ENCODE measurements around the gene MSH5.
"Not testable (repeated sequence)": the region's sequence is repeated elsewhere in the genome, so short reads cannot be mapped to it uniquely, and the experiment has no call there.

Gene MSH5

GRCh38 chr6:31777667-31778050, 37.9 kb downstream of the MSH5 start:
- no peak for DNase-seq (ENCODE audit: low read depth in 1 of 2, low spot score in 1 of 2)

- DNase-seq (ENCODE audit: low read depth in 1 of 2, low spot score in 1 of 2) = no peak
These were observed 38.4 kb downstream of the MSH5 start for GRCh38 chr6:31778193-31778592.

GRCh38 chr6:31778999-31779885, 39.4 kb downstream of the MSH5 start:
- no peak for DNase-seq (ENCODE audit: low read depth in 1 of 2, low spot score in 1 of 2)

- no peak for DNase-seq (ENCODE audit: low read depth in 1 of 2, low spot score in 1 of 2)
These were observed 40.1 kb downstream of the MSH5 start for GRCh38 chr6:31779908-31780307.

- no peak for DNase-seq (ENCODE audit: low read depth in 1 of 2, low spot score in 1 of 2)
These were observed 40.9 kb downstream of the MSH5 start for GRCh38 chr6:31780507-31781243.

GRCh38 chr6:31781244-31782125, 41.7 kb downstream of the MSH5 start:
- DNase-seq (ENCODE audit: low read depth in 1 of 2, low spot score in 1 of 2) = no peak

GRCh38 chr6:31782126-31782855, 42.5 kb downstream of the MSH5 start:
- no peak for DNase-seq (ENCODE audit: low read depth in 1 of 2, low spot score in 1 of 2)

GRCh38 chr6:31784098-31784925, 44.5 kb downstream of the MSH5 start:
- no peak for DNase-seq (ENCODE audit: low read depth in 1 of 2, low spot score in 1 of 2)

GRCh38 chr6:31785475-31785874, 45.7 kb downstream of the MSH5 start:
- DNase-seq (ENCODE audit: low read depth in 1 of 2, low spot score in 1 of 2) = no peak

- DNase-seq (ENCODE audit: low read depth in 1 of 2, low spot score in 1 of 2) = no peak
These were observed 51.7 kb downstream of the MSH5 start for GRCh38 chr6:31791324-31792089.

GRCh38 chr6:31792090-31792374, 52.2 kb downstream of the MSH5 start:
- no peak for DNase-seq (ENCODE audit: low read depth in 1 of 2, low spot score in 1 of 2)

GRCh38 chr6:31792761-31793171, 53.0 kb downstream of the MSH5 start:
- no peak for DNase-seq (ENCODE audit: low read depth in 1 of 2, low spot score in 1 of 2)

GRCh38 chr6:31793927-31794245, 54.1 kb downstream of the MSH5 start:
- DNase-seq (ENCODE audit: low read depth in 1 of 2, low spot score in 1 of 2) = not testable (repeated sequence)

- no peak for DNase-seq (ENCODE audit: low read depth in 1 of 2, low spot score in 1 of 2)
These were observed 54.6 kb downstream of the MSH5 start for GRCh38 chr6:31794294-31794865.

- no peak for DNase-seq (ENCODE audit: low read depth in 1 of 2, low spot score in 1 of 2)
These were observed 55.2 kb downstream of the MSH5 start for GRCh38 chr6:31794866-31795615.

- peak; percentile 64 to 76 for DNase-seq (ENCODE audit: low read depth in 1 of 2, low spot score in 1 of 2)
These were observed 56.0 kb downstream of the MSH5 start, which contains the start of gene VARS1 for GRCh38 chr6:31795616-31796298. Gene VARS1 (minus strand): TSS chr6:31795752. CDS start chr6:31795217, 535 bp downstream.

- DNase-seq (ENCODE audit: low read depth in 1 of 2, low spot score in 1 of 2) = no peak
These were observed 57.2 kb downstream of the MSH5 start for GRCh38 chr6:31796993-31797385.

GRCh38 chr6:31797588-31797987, 57.8 kb downstream of the MSH5 start:
- no peak for DNase-seq (ENCODE audit: low read depth in 1 of 2, low spot score in 1 of 2)

Data from activated T-helper 1 cell treated with anti-CD3 and anti-CD28 coated beads, Interleukin-2, amount 50 U/mL, for 16 hours (primary cell).